Measurements from ENCODE around the gene DRAM2. TPM values are rescaled to one million over a fixed set of nuclear protein-coding genes. Genes with fewer than 3 reads are reported as not detected.

Gene DRAM2
- total and polyA plus RNA-seq, 2 donors (not counting 3 experiments of a cell fraction or from before 2014, with no cell fraction given) = 21.7 to 55.9 TPM

DNA sequence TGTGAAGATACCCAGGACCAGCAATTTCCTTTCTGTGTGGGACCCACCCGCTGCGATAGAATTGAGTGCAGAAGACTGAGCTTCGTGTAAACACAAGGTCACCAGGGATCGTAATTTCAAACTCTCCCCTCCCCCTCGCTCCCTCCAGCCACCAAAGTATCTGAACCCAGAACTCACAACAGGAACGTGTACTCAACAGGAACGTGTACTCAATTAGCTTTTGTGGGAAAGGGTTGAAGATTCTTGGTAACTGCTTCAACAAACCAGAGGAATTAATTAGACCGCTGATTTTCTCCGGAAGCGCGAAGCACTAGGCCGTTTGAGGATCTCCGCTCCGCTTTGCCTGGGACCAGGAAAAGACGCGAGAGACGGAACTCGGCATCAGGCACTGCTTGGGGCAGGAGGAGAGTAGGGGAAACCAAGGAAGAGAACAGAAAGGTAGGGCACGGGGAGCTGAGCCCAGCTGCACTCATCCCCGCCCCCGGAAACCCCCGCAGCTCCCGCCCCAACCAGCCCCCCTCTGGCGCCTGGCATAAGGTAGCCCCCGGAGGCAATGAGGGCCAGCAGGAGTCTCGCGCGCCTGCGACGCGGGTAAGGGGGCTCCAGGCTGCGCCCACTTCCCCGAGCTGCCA is 453 bp downstream of the DRAM2 start:
- Histone ChIP-seq H3K79me2 (ENCODE audit: control insufficient read depth, insufficient read depth, low read length) (peaks cover 58% of the 10 kb centered on the region), H3K9me1 (replicated peaks; ENCODE audit: control insufficient read depth, extremely low read depth, insufficient read depth, low read length) (no peaks in the 10 kb centered on the region), H2AFZ (ENCODE audit: low read depth, low read length) (peak overlapping the region; percentile 95), H3K4me1 (ENCODE audit: control insufficient read depth, extremely low read depth, insufficient read depth, low read length) (peaks cover 18% of the 10 kb centered on the region), H3K9ac (replicated peaks; ENCODE audit: extremely low read depth, insufficient read depth, low read length) (peak overlapping the region; percentile 90), H3K4me3 (replicated peaks in 1 of 3; ENCODE audit: insufficient read depth in 1 of 3, low read depth in 1 of 3, low read length in 3 of 3) (peak overlapping the region; percentile 70 to 93 (median 88)), H4K20me1 (replicated peaks; ENCODE audit: control insufficient read depth, extremely low read depth, insufficient read depth, low read length) (no peaks in the 10 kb centered on the region), H3K27ac (ENCODE audit: insufficient read depth, low read depth, low read length) (peak overlapping the region; percentile 83), H3K4me2 (ENCODE audit: insufficient read depth, low read length) (peak overlapping the region; percentile 92), H3K27me3 (ENCODE audit: control insufficient read depth in 2 of 2, insufficient read depth in 2 of 2, low read length in 2 of 2) (no peaks in the 10 kb centered on the region), H3K9me3 (replicated peaks; ENCODE audit: control insufficient read depth, insufficient read depth, low read length) (no peaks in the 10 kb centered on the region), H3K36me3 (ENCODE audit: control insufficient read depth in 2 of 2, extremely low read depth in 1 of 2, insufficient read depth in 2 of 2, low read length in 2 of 2) (peaks cover 0 to 2% of the 10 kb centered on the region in 2 experiments)
- DNase-seq (ENCODE audit: low read depth, low spot score) (peak; percentile 69), FAIRE-seq (peak; percentile 92)
- dilution Hi-C loops (cut with MboI; ENCODE audit: extremely low pct_ligation_motif_present, low sequenced_read_pairs) = no loop called here
- intact Hi-C loops (cut with micrococcal nuclease) = no loop called here
- ChIA-PET CTCF (interaction anchor here (1.3 kb wide), 1 partner anchor 13 kb away, joined by 3 read pairs; no protein-coding TSS in a partner anchor), POLR2A (interaction anchor here (1.2 kb wide), 1 partner anchor 16 kb away, joined by 3 read pairs; no protein-coding TSS in a partner anchor)
- TF ChIP-seq FOS (IDR thresholded peaks at IDR 0.05; ENCODE audit: borderline replicate concordance, insufficient read depth, low read length) (no peak), JUN (IDR thresholded peaks at IDR 0.05; ENCODE audit: borderline replicate concordance, insufficient read depth, insufficient read length, low read depth) (no peak), POLR2A (IDR thresholded peaks at IDR 0.05; ENCODE audit: low read depth, low read length) (no peak), GATA2 (IDR thresholded peaks at IDR 0.05; ENCODE audit: insufficient read depth, insufficient read length, low read depth, low read length) (no peak), POLR2AphosphoS5 (IDR thresholded peaks at IDR 0.05; ENCODE audit: insufficient read depth, low read depth, low read length) (no peak), EZH2 (IDR thresholded peaks at IDR 0.05; ENCODE audit: borderline replicate concordance, low read depth, low read length, severe bottlenecking) (no peak), MYC (IDR thresholded peaks at IDR 0.05; ENCODE audit: low read depth, low read length) (no peak)
- TF ChIP-seq, protein P1, sequence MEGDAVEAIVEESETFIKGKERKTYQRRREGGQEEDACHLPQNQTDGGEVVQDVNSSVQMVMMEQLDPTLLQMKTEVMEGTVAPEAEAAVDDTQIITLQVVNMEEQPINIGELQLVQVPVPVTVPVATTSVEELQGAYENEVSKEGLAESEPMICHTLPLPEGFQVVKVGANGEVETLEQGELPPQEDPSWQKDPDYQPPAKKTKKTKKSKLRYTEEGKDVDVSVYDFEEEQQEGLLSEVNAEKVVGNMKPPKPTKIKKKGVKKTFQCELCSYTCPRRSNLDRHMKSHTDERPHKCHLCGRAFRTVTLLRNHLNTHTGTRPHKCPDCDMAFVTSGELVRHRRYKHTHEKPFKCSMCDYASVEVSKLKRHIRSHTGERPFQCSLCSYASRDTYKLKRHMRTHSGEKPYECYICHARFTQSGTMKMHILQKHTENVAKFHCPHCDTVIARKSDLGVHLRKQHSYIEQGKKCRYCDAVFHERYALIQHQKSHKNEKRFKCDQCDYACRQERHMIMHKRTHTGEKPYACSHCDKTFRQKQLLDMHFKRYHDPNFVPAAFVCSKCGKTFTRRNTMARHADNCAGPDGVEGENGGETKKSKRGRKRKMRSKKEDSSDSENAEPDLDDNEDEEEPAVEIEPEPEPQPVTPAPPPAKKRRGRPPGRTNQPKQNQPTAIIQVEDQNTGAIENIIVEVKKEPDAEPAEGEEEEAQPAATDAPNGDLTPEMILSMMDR (IDR thresholded peaks at IDR 0.05; ENCODE audit: extremely low read depth in 1 of 2, insufficient read depth in 1 of 2, low read depth in 1 of 2, low read length in 2 of 2) = no peak
- TF ChIP-seq, protein P2, sequence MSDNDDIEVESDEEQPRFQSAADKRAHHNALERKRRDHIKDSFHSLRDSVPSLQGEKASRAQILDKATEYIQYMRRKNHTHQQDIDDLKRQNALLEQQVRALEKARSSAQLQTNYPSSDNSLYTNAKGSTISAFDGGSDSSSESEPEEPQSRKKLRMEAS (IDR thresholded peaks at IDR 0.05; ENCODE audit: insufficient read depth, insufficient read length) = no peak
- TSS peak; percentile 44 for BruUV-seq (replicated peaks)
